NK-92 (cell line): ENCODE measurements around the gene RGL3.
"Not testable (repeated sequence)": the region's sequence is repeated elsewhere in the genome, so short reads cannot be mapped to it uniquely, and the experiment has no call there.

ENCODE experiments used
- DNase-seq: peaks from one replicate; lab custom pipeline; 2025; ENCODE audit not compliant: unreplicated experiment; lab: John Stamatoyannopoulos, UW

RGL3 gene

GRCh38 chr19:11421371-11422098 is 2.4 kb upstream of the RGL3 start:
- no peak for DNase-seq

- DNase-seq: no peak
These were observed 1.6 kb upstream of the RGL3 start for GRCh38 chr19:11420429-11421370.

- DNase-seq: no peak
These were observed 993 bp downstream of the RGL3 start for GRCh38 chr19:11418094-11418548.

- DNase-seq: no peak
These were observed 2.6 kb downstream of the RGL3 start for GRCh38 chr19:11416346-11417052.

GRCh38 chr19:11414544-11414943 is 4.6 kb downstream of the RGL3 start:
- no peak for DNase-seq

- no peak for DNase-seq
These were observed 8.4 kb downstream of the RGL3 start for GRCh38 chr19:11410682-11411081.

GRCh38 chr19:11408591-11408990 is 10.5 kb downstream of the RGL3 start:
- no peak for DNase-seq

- DNase-seq: not testable (repeated sequence)
These were observed 12.3 kb downstream of the RGL3 start for GRCh38 chr19:11406703-11407236.

- no peak for DNase-seq
These were observed 13.1 kb downstream of the RGL3 start for GRCh38 chr19:11405846-11406643.

GRCh38 chr19:11404588-11405222 is 14.4 kb downstream of the RGL3 start:
- no peak for DNase-seq

GRCh38 chr19:11401808-11402543 is 17.1 kb downstream of the RGL3 start:
- DNase-seq: no peak

GRCh38 chr19:11400798-11401197 is 18.3 kb downstream of the RGL3 start:
- DNase-seq: no peak

GRCh38 chr19:11399667-11400066 is 19.4 kb downstream of the RGL3 start:
- DNase-seq: no peak

GRCh38 chr19:11397089-11397610 is 22.0 kb downstream of the RGL3 start:
- DNase-seq: no peak

GRCh38 chr19:11390933-11391680 is 28.0 kb downstream of the RGL3 start:
- DNase-seq: no peak

GRCh38 chr19:11390359-11390758 is 28.8 kb downstream of the RGL3 start:
- DNase-seq: no peak

- no peak for DNase-seq
These were observed 31.7 kb downstream of the RGL3 start for GRCh38 chr19:11387162-11388034.
